Testis (tissue), 2 donors: ENCODE measurements around the gene SDK1.

Source experiments
- POLR2A ChIP-seq: fragments of 450-650 bp; IDR thresholded peaks from one replicate; pipeline ENCODE4 v1.6.1; 2017; ENCODE audit warnings: antibody characterized with exemption, mild to moderate bottlenecking, moderate library complexity
- TF ChIP-seq, protein P1 (sequence below), 3 experiments: fragments of 450-650 bp in 2 of 3; fragments of 200-600 bp in 1 of 3; sonication (generic) in 1 of 3; IDR thresholded peaks; one replicate each; pipeline ENCODE4 v1.5.1; 2016 to 2019; ENCODE audit warnings: antibody characterized with exemption in 3 of 3, mild to moderate bottlenecking in 2 of 3, moderate library complexity in 1 of 3

DNA sequence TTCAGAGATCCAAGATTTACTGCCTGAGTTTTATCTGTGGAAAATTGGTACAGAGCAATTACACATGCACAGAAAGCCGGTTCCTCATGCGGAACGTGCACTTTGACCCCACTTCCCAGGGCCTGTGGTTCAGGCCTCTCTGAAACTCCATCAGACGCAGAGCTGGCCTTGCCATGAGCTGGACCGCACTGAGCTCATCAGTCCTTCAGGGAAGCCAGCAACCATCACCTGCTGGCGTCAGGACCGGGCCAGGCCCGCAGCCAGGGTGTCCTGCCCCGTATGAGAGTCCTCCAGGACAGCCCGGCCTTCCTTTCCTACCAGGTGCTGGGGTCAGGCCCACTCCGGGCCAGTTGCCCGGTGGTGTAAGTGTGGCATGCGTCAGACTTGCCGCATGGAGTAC lies 934.5 kb downstream of the SDK1 start:
- TF ChIP-seq POLR2A = no peak
- TF ChIP-seq, protein P1, sequence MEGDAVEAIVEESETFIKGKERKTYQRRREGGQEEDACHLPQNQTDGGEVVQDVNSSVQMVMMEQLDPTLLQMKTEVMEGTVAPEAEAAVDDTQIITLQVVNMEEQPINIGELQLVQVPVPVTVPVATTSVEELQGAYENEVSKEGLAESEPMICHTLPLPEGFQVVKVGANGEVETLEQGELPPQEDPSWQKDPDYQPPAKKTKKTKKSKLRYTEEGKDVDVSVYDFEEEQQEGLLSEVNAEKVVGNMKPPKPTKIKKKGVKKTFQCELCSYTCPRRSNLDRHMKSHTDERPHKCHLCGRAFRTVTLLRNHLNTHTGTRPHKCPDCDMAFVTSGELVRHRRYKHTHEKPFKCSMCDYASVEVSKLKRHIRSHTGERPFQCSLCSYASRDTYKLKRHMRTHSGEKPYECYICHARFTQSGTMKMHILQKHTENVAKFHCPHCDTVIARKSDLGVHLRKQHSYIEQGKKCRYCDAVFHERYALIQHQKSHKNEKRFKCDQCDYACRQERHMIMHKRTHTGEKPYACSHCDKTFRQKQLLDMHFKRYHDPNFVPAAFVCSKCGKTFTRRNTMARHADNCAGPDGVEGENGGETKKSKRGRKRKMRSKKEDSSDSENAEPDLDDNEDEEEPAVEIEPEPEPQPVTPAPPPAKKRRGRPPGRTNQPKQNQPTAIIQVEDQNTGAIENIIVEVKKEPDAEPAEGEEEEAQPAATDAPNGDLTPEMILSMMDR (IDR thresholded peaks at IDR 0.05) = no peak
